ENCODE data around the gene RHCE.
"Not testable (repeated sequence)": the region's sequence is repeated elsewhere in the genome, so short reads cannot be mapped to it uniquely, and the experiment has no call there.

DNA sequence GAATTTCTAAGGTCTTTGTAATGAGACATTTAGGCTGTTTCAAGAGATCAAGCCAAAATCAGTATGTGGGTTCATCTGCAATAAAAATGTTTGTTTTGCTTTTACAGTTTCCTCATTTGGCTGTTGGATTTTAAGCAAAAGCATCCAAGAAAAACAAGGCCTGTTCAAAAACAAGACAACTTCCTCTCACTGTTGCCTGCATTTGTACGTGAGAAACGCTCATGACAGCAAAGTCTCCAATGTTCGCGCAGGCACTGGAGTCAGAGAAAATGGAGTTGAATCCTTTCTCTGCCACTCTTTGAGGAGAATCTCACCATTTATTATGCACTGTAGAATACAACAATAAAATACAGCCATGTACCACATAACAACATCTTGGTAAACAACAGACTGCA is 91.8 kb downstream of the RHCE start:
- TF ChIP-seq ZNF274 (IDR thresholded peaks at IDR 0.05; ENCODE audit: low read depth, low read length); YY1 (IDR thresholded peaks at IDR 0.05; ENCODE audit: insufficient read depth, insufficient read length): not testable (repeated sequence)
